ENCODE results near the gene ACBD6. TPM values are rescaled to one million over a fixed set of nuclear protein-coding genes. Genes with fewer than 3 reads are reported as not detected.
"Not testable (repeated sequence)": the region's sequence is repeated elsewhere in the genome, so short reads cannot be mapped to it uniquely, and the experiment has no call there.

The ACBD6 gene
- total RNA-seq, 2 experiments from 2014 or later, result 45.7 to 49.3 TPM

- Mint-ChIP-seq H3K36me3 (peaks cover 50% of the 10 kb centered on the region), H3K27me3 (no peaks in the 10 kb centered on the region), H3K4me3 (no peak overlapping the region), H3K9me3 (peaks cover 30% of the 10 kb centered on the region), H3K27ac (no peak overlapping the region), H3K4me1 (peaks cover 4% of the 10 kb centered on the region)
- DNase-seq (no peak), ATAC-seq (ENCODE audit: low read depth) (no peak)
- POLR2A ChIA-PET, result no interaction called here
Observed at GRCh38 chr1:180451504-180451903, 50.9 kb downstream of the ACBD6 start.

GRCh38 chr1:180444522-180444921 lies 57.9 kb downstream of the ACBD6 start:
- no peak overlapping the region for H3K4me3 Mint-ChIP-seq
- H3K27me3 Mint-ChIP-seq, result no peaks in the 10 kb centered on the region
- ATAC-seq (ENCODE audit: low read depth), result no peak
- DNase-seq, result no peak
- H3K27ac Mint-ChIP-seq, result no peak overlapping the region
- H3K9me3 Mint-ChIP-seq, result peaks cover 1% of the 10 kb centered on the region
- POLR2A ChIA-PET, result no interaction called here
- H3K36me3 Mint-ChIP-seq, result peaks cover 15% of the 10 kb centered on the region
- H3K4me1 Mint-ChIP-seq, result no peaks in the 10 kb centered on the region

GRCh38 chr1:180440335-180440734 lies 62.0 kb downstream of the ACBD6 start:
- DNase-seq (no peak), ATAC-seq (ENCODE audit: low read depth) (no peak)
- Mint-ChIP-seq H3K27ac (no peak overlapping the region), H3K9me3 (peaks cover 2% of the 10 kb centered on the region), H3K4me3 (no peak overlapping the region), H3K27me3 (no peaks in the 10 kb centered on the region), H3K4me1 (no peaks in the 10 kb centered on the region), H3K36me3 (peaks cover 24% of the 10 kb centered on the region)
- POLR2A ChIA-PET, result no interaction called here

- Mint-ChIP-seq H3K4me3 (no peak overlapping the region), H3K9me3 (peaks cover 4% of the 10 kb centered on the region), H3K4me1 (peaks cover 1% of the 10 kb centered on the region), H3K27ac (no peak overlapping the region), H3K27me3 (no peaks in the 10 kb centered on the region), H3K36me3 (peaks cover 32% of the 10 kb centered on the region)
- DNase-seq, result no peak
- no peak for ATAC-seq (ENCODE audit: low read depth)
- POLR2A ChIA-PET, result no interaction called here
Observed at GRCh38 chr1:180435566-180435965, 66.8 kb downstream of the ACBD6 start.

- Mint-ChIP-seq H3K4me1 (peaks cover 4% of the 10 kb centered on the region), H3K27ac (no peak overlapping the region), H3K9me3 (peaks cover 2% of the 10 kb centered on the region), H3K4me3 (no peak overlapping the region), H3K27me3 (no peaks in the 10 kb centered on the region), H3K36me3 (peaks cover 36% of the 10 kb centered on the region)
- POLR2A ChIA-PET, result no interaction called here
- ATAC-seq (ENCODE audit: low read depth) (no peak), DNase-seq (no peak)
Observed at GRCh38 chr1:180433873-180434272, 68.5 kb downstream of the ACBD6 start.

DNA sequence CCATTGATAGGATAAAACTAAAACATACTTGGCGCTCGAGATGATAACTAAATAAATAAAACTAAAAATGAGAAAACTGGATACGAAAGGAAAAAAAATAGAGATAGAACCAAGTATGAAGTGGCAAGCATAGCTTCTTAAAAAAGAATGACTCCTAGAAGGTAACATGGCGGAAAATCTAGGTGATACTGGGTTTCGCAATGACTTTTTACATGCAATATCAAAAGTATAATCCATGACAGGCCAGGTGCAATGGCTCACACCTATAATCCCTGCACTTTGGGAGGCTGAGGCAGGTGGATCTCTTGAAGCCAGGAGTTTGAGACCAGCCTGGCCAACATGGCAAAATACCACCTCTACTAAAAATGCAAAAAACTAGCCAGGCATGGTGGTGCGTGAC lies 70.7 kb downstream of the ACBD6 start:
- Mint-ChIP-seq H3K36me3 (peaks cover 33% of the 10 kb centered on the region), H3K4me3 (no peak overlapping the region), H3K27me3 (no peaks in the 10 kb centered on the region), H3K27ac (no peak overlapping the region), H3K4me1 (peaks cover 4% of the 10 kb centered on the region), H3K9me3 (peaks cover 3% of the 10 kb centered on the region)
- POLR2A ChIA-PET, result no interaction called here
- no peak for ATAC-seq (ENCODE audit: low read depth)
- DNase-seq, result no peak

GRCh38 chr1:180428782-180429695 lies 73.3 kb downstream of the ACBD6 start:
- ATAC-seq (ENCODE audit: low read depth), result no peak
- peaks cover 27% of the 10 kb centered on the region for H3K36me3 Mint-ChIP-seq
- POLR2A ChIA-PET, result no interaction called here
- H3K27me3 Mint-ChIP-seq, result no peaks in the 10 kb centered on the region
- no peak overlapping the region for H3K4me3 Mint-ChIP-seq
- no peak for DNase-seq
- peaks cover 3% of the 10 kb centered on the region for H3K9me3 Mint-ChIP-seq
- peaks cover 6% of the 10 kb centered on the region for H3K4me1 Mint-ChIP-seq
- no peak overlapping the region for H3K27ac Mint-ChIP-seq

DNA sequence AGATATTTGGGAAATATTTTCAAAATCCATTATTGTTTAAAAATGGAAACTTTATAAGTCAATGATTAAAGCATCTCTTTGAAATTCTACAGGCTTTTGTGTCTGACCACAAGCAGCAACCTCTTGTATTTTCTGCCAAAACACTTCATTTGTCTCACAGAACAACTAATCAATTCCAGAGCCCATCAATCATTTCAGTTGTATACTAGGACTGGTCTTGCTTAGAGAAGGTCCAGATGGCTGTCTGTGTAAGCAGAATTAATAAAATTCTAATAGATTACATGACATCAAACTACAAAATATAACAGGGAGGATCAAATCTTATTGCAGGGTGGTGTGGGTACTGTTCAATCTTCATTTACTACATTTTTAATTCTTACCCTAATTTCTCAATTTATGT lies 76.4 kb downstream of the ACBD6 start:
- no peaks in the 10 kb centered on the region for H3K27me3 Mint-ChIP-seq
- H3K27ac Mint-ChIP-seq, result no peak overlapping the region
- peaks cover 5% of the 10 kb centered on the region for H3K4me1 Mint-ChIP-seq
- peaks cover 31% of the 10 kb centered on the region for H3K36me3 Mint-ChIP-seq
- DNase-seq (no peak), ATAC-seq (ENCODE audit: low read depth) (no peak)
- no peak overlapping the region for H3K4me3 Mint-ChIP-seq
- peaks cover 3% of the 10 kb centered on the region for H3K9me3 Mint-ChIP-seq
- POLR2A ChIA-PET, result no interaction called here

- POLR2A ChIA-PET, result no interaction called here
- DNase-seq (no peak), ATAC-seq (ENCODE audit: low read depth) (no peak)
- H3K4me1 Mint-ChIP-seq, result peaks cover 5% of the 10 kb centered on the region
- no peaks in the 10 kb centered on the region for H3K27me3 Mint-ChIP-seq
- H3K36me3 Mint-ChIP-seq, result peaks cover 33% of the 10 kb centered on the region
- no peak overlapping the region for H3K27ac Mint-ChIP-seq
- no peak overlapping the region for H3K4me3 Mint-ChIP-seq
- H3K9me3 Mint-ChIP-seq, result peaks cover 4% of the 10 kb centered on the region
Observed at GRCh38 chr1:180424848-180425457, 77.4 kb downstream of the ACBD6 start.

DNA sequence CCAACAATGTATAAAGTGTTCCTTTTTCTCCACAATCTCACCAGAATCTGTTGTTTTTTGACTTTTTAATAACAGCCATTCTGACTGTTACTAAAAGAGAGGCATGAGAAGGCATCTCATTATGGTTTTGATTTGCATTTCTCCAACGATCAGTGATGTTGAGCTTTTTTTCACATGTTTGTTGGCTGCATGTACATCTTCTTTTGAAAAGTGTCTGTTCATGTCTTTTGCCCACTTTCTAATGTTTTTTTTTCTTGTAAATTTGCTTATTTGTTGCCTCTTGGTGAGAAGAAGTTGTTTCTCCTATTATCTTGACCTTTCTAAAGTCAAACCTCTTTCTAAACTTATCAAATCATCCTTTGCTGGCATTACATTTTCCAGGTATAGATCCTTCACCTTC lies 80.8 kb downstream of the ACBD6 start:
- DNase-seq, result no peak
- Mint-ChIP-seq H3K4me1 (peaks cover 2% of the 10 kb centered on the region), H3K36me3 (peaks cover 24% of the 10 kb centered on the region), H3K9me3 (peaks cover 3% of the 10 kb centered on the region), H3K27me3 (no peaks in the 10 kb centered on the region), H3K4me3 (no peak overlapping the region), H3K27ac (no peak overlapping the region)
- POLR2A ChIA-PET, result no interaction called here
- ATAC-seq (ENCODE audit: low read depth), result no peak

DNA sequence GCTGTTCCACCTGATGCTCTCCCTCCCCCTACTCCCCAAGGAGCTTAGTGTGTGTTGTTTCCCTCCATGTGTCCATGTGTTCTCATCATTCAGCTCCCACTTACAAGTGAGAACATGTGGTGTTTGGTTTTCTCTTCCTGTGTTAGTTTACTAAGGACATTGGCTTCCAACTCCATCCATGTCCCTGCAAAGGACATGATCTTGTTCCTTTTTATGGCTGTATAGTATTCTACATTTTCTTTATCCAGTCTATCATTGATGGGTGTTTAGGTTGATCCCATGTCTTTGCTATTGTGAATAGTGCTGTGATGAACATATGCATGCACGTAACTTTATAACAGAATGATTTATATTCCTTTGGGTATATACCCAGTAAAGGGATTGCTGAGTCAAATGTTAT lies 81.2 kb downstream of the ACBD6 start:
- H3K36me3 Mint-ChIP-seq, result peaks cover 22% of the 10 kb centered on the region
- POLR2A ChIA-PET; H3K27ac Mint-ChIP-seq; H3K4me1 Mint-ChIP-seq; H3K9me3 Mint-ChIP-seq; H3K4me3 Mint-ChIP-seq; ATAC-seq (ENCODE audit: low read depth); DNase-seq; H3K27me3 Mint-ChIP-seq: not testable (repeated sequence)

GRCh38 chr1:180415985-180416633 lies 86.3 kb downstream of the ACBD6 start:
- H3K27me3 Mint-ChIP-seq, result no peaks in the 10 kb centered on the region
- peak; percentile 54 for ATAC-seq (ENCODE audit: low read depth)
- H3K4me3 Mint-ChIP-seq, result no peak overlapping the region
- H3K36me3 Mint-ChIP-seq, result peaks cover 20% of the 10 kb centered on the region
- no peaks in the 10 kb centered on the region for H3K4me1 Mint-ChIP-seq
- POLR2A ChIA-PET, result no interaction called here
- no peak overlapping the region for H3K27ac Mint-ChIP-seq
- peaks cover 3% of the 10 kb centered on the region for H3K9me3 Mint-ChIP-seq
- no peak for DNase-seq

GRCh38 chr1:180415236-180415848 lies 87.0 kb downstream of the ACBD6 start:
- DNase-seq (no peak), ATAC-seq (ENCODE audit: low read depth) (no peak)
- H3K36me3 Mint-ChIP-seq, result peaks cover 21% of the 10 kb centered on the region
- no peaks in the 10 kb centered on the region for H3K4me1 Mint-ChIP-seq
- H3K27ac Mint-ChIP-seq, result no peak overlapping the region
- no peaks in the 10 kb centered on the region for H3K27me3 Mint-ChIP-seq
- no peak overlapping the region for H3K4me3 Mint-ChIP-seq
- H3K9me3 Mint-ChIP-seq, result no peaks in the 10 kb centered on the region
- POLR2A ChIA-PET, result no interaction called here
